AML-193 (cell line): Measurements from ENCODE around the gene ZFP36.

Experiments used
- DNase-seq, 2 experiments: peaks; one replicate each; lab custom pipeline; 2025; lab: John Stamatoyannopoulos, UW

Gene ZFP36

GRCh38 chr19:39419003-39419402 lies 12.4 kb downstream of the ZFP36 start:
- DNase-seq = no peak

- no peak for DNase-seq
These were observed 14.1 kb downstream of the ZFP36 start for GRCh38 chr19:39420769-39421168.

- no peak for DNase-seq
These were observed 15.4 kb downstream of the ZFP36 start for GRCh38 chr19:39422020-39422419.

- no peak for DNase-seq
These were observed 16.8 kb downstream of the ZFP36 start for GRCh38 chr19:39423258-39424086.

GRCh38 chr19:39424934-39425333 lies 18.3 kb downstream of the ZFP36 start:
- DNase-seq = no peak

- DNase-seq = no peak
These were observed 19.1 kb downstream of the ZFP36 start for GRCh38 chr19:39425744-39426143.

GRCh38 chr19:39426170-39426569 lies 19.5 kb downstream of the ZFP36 start:
- DNase-seq = no peak

GRCh38 chr19:39427707-39428106 lies 21.1 kb downstream of the ZFP36 start:
- no peak for DNase-seq

- no peak for DNase-seq
These were observed 21.9 kb downstream of the ZFP36 start for GRCh38 chr19:39428283-39429112.

GRCh38 chr19:39430675-39431593 lies 24.3 kb downstream of the ZFP36 start:
- DNase-seq = peak; percentile 80 to 84

GRCh38 chr19:39432677-39433025 lies 26.0 kb downstream of the ZFP36 start:
- no peak for DNase-seq

GRCh38 chr19:39433480-39434079 lies 26.9 kb downstream of the ZFP36 start:
- DNase-seq = no peak

- DNase-seq = no peak
These were observed 27.8 kb downstream of the ZFP36 start for GRCh38 chr19:39434123-39435076.

GRCh38 chr19:39435499-39436349 lies 29.1 kb downstream of the ZFP36 start, which contains the start of gene RPS16:
RPS16 (minus strand) TSS chr19:39435949; CDS start chr19:39435895, 54 bp downstream.
- DNase-seq = peak; percentile 95 to 98

GRCh38 chr19:39436350-39436716 lies 29.7 kb downstream of the ZFP36 start:
- no peak for DNase-seq

GRCh38 chr19:39438270-39438934 lies 31.8 kb downstream of the ZFP36 start:
- no peak for DNase-seq

- peak in 1 of 2 experiments; percentile 9 for DNase-seq
These were observed 38.0 kb downstream of the ZFP36 start for GRCh38 chr19:39444598-39445195.
